ENCODE data around the gene TTC39B. TPM values are rescaled to one million over a fixed set of nuclear protein-coding genes. Genes with fewer than 3 reads are reported as not detected.
"Not testable (repeated sequence)": the region's sequence is repeated elsewhere in the genome, so short reads cannot be mapped to it uniquely, and the experiment has no call there.

TTC39B gene
- total RNA-seq: 6.7 and 7.3 TPM in 2 replicates

DNA sequence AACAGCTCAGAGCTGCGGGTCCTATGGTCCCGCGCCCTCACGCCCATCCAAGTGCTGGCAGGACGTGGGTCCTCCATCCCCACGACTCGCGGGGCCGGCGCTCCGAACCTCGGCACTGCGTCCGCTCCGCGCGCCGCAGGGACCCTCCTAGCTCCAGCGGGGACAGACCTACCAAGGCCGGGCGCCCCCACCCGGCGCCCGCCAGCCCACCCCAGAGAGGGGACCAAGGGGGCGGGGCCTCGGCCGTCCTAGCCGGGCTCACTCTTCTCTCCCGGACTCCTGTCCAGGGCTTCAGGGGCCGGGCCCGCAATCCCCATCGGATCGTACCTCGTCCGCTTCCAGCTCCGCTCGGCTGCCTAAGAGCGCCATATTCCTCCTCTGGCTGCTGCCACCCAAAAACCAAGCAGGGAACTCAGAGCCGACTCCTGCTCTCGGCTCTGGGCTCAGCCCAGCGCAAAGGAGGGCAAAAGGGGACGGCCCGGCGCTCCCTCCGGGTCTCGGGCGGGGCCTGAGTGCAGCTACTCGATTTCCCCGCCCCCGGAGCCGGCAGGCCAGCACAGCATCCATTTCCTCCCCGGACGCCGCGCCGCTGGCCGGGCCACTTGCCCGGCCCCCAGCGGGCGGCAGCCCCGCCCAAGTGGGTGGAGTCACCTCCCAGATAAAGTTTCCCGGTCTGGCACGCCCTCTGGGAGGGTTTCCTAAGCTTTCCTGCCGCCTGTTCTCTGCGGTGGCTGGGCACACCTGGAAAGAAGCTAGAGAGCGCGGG lies at the start of gene TTC39B:
TSS of gene TTC39B (minus strand) at position 460 of the 766 bp plus-strand sequence. CDS start at position 369, 91 bp downstream.
- DNase-seq: peak; percentile 92

DNA sequence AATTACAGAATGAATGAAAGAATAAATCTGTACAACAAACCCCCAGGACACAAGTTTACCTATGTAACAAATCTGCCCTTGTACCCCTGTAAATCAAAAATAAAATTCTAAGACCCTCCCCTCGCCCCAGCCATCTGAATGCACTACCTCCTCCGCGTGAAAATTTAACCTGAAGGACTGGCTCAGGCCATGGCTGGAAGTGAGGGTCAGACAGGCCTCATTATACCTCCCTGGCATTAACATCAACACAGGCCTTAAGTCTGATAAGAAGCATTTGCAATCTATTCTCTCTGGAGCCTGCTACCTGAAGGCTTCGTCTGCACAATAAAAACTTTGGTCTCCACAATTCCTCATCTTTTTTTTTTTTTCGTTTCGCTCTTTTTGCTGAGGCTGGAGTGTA lies 48.7 kb upstream of the TTC39B start:
- no peak for DNase-seq

DNA sequence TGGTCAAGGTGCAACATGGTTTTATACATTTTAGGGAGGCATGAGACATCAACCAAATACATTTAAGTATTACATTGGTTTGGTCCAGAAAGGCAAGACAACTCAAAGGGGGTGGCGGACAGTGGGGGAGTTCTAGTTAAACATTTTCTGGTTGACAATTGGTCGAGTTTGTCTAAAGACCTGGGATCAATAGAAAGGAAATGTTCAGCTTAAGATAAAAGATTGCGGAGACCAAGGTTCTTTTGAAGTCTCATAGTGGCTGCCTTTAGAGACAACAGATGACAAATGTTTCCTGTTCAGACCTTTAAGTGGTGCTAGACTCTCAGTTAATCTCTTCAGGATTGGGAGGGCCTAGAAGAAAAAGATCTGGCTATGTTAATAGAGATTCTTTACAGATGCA lies 47.7 kb upstream of the TTC39B start:
- no peak for DNase-seq

DNA sequence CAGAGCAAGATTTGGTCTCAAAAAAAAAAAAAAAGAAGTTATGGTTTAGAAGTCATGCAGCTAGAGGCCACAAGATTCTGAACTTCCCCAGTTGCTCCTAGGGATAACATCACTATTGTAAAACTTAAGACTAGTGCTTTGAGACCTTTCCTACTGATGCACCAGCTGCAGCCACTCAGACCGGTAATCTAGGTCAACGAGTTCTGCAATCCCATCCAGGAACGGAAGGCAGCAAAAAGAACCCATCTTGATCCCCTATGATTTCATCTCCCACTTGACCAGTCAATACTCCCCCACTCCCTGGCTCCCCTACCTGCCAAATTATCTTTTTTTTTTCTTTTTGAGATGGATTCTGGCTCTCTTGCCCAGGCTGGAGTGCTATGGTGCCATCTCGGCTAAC lies 46.9 kb upstream of the TTC39B start:
- no peak for DNase-seq

DNA sequence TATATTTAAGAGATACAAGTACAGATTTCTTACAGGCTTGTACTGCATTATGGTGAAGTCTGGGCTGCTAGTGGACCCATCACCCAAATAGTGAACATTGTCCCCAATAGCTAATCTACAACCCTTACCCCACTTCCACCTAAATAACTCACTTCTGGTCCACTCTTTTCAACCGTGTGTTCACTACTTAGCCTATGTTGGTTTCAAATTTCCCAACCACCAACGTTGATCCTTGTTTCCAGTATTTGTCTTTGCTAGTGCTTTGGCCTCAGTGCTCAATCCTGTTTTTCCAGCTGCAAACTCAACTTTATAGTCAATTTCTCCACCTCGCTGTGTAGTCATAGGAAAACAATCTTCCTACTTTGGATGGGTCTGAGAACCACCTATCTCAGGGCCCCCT lies 45.3 kb upstream of the TTC39B start:
- DNase-seq: no peak

DNA sequence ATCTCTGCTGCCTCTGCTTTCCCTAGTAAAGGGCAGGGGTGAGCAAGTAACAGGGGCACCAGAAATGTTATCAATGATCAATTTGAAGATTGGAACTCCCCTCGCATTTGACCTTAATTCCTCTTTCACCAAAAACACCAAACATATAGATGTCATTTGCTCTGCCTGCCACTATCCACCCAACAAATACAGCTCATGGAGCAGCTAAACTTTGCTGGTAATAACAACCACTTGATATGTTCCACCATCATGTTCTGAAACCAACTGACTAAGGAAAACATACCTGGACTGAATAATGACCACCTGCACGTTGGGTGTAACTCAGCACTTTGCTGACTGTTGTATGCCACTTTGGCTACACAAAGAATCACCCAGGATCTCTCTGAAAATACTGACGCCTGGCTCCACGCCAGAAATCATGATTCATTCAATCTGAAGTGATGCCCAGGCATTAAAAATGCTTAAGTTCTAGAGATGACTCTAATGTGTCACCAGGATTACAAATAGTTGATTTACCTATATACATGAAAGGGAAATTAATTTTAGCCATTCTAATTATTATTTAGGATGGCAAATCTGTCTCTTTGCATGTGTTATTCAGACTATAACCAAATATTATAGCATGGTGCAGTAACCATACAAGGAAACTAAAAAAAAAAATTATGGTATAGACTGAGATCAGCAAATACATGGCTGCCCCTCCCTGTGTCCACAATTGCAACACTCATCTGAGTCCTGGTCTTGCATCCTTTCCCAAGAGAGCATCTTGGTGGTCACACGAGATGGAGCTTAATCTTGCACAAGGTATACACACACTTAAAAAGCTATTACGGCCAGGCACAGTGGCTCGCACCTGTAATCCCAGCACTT lies 43.1 kb upstream of the TTC39B start:
- DNase-seq: no peak

DNA sequence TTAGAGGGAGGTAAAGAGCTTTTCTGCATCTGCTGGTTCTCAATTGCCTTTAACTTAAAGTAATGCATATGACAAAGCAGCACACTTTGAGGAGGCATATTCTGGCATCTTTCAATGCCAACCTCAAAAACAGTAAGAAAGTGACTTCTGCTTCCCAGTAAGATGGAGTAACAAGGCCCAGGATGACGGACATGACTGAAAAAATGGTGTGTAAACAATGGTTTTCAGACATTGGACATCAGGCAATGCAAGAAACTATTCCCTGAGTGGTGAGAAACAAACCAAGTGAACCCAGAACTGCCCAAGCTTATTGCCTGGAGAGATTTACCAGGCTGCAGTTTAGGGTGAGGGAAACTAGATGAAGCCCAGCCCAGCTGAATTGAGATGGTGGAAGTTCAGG lies 39.8 kb upstream of the TTC39B start:
- DNase-seq: no peak

DNA sequence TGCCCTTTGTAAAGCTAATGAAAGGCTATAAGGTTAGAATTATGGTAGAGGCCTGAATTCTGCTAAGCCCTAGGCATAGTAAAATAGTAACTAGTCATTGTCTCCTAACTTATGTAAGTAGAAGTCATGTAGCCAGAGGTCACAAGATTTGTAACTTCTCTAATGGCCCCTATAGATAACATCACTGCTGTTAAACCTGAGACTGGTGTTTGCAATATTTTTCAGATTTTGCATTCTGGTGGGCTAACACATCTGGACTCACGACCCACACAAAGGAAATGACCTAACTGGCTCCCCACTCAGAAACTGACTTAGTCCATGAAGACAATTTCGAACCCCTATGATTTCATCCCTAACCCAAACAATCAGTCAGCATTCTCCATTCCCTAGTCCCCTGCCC lies 37.2 kb upstream of the TTC39B start:
- no peak for DNase-seq

DNA sequence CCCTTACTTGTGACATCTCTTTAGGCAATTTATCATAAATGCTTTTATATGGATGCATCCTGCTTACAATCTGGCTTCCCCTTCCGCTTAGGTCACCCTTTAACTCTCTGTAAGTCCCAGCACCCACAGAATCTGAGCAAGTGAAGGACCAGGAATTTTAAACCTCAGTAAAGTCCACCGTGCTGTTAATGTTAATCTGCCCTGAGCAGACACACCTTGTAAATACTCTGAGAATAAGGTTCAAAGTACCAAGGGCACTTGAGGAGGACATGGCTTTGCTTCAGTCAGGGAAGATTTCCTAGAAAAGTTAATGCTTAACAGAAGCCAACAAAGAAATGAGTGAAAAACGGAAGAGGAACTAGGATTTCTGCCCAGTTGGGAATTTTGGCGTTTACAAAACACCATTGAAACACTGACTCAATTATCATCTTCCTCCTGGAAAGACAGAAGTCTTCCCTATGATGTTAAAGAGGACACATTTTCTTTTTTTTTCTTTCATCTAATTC lies 26.4 kb upstream of the TTC39B start:
- DNase-seq: no peak

DNA sequence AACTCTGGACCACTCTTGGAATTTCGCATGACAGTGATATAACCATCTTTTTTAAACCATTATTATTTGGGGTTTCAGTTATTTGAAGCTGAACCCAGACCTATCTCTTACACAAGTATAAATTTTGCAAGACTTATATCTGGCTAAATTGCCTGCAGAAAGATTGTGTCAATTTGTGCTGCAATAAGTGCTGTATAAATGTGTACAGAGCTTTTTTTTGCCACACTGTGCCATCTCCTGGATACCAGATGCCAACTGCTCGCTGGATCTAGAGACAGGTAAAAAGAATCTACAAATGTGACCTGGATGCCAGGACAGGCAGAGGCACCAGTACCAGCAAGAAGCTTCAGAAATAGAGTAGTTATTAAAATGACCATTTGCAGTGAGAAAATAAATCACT lies 25.9 kb upstream of the TTC39B start:
- no peak for DNase-seq

DNA sequence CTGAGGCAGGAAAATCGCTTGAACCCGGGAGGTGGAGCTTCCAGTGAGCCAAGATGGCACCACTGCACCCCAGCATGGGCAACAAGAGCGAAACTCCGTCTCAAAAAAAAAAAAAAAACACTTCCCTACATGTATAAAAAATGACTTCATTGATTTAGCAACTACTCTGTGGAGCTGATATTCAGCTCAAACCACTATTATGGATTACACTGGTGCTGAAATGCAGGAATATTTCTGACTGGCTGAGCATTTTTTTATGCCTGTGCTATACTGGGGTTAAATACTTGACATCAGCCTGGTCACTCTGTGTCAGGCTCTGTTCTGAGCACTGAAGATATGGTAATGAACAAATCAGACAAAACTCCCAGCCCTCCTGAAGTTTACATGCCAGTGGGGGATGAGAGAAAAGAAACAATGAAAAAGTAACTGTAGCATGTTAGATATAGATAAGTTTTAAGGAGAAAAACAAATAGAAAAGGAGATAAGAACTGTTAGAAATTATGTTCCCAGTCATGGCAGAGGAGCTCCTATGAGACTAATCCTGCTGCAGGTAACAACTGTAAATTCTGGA lies 22.6 kb upstream of the TTC39B start:
- DNase-seq: no peak

DNA sequence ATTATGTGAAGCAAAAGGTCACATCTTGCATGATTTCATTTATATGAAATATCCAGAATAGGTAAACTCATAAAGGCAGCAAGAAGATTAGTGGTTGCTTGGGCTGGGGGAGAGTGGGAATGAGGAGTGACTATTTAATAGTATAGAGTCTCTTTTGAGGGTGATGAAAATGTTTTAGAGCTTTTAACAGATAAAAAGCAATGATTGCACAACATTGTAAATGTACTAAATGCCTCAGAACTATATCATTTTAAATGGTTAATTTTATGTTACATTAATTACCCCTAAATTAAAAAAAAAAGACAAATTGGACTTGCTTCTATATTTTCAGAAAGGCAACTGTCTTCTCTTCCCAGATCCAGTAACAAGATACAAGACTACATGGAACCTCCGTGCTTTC lies 21.9 kb upstream of the TTC39B start:
- DNase-seq: no peak

DNA sequence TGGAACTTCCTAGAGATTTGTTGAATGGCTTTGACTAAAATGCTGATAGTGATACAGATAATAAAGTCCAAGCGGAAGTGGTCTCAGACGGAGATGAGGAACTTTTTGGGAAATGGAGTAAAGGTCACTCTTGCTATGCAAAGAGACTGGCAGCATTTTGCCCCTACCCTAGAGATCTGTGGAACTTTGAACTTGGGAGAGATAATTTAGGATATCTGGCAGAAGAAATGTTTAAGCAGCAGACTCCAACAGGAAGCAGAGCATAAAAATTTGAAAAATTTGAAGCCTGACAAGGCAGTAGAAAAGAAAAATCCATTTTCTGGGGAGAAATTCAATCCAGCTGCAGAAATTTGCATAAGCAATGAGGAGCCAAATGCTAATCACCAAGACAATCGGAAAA lies 15.7 kb upstream of the TTC39B start:
- not testable (repeated sequence) for DNase-seq

DNA sequence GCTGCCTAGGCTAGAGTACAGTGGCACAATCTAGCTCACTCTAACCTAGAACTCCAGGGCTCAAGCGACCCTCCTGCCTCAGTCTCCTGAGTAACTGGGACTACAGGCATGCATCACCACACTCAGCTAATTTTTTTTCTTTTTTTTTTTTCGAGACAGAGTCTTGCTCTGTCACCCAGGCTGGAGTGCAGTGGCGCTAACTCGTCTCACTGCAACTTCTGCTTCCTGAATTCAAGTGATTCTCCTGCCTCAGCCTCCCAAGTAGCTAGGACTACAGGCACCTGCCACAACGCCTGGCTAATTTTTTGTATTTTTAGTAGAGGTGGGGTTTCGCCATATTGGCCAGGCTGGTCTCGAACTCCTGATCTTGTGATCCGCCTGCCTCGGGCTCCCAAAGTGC lies 12.6 kb upstream of the TTC39B start:
- DNase-seq: not testable (repeated sequence)

DNA sequence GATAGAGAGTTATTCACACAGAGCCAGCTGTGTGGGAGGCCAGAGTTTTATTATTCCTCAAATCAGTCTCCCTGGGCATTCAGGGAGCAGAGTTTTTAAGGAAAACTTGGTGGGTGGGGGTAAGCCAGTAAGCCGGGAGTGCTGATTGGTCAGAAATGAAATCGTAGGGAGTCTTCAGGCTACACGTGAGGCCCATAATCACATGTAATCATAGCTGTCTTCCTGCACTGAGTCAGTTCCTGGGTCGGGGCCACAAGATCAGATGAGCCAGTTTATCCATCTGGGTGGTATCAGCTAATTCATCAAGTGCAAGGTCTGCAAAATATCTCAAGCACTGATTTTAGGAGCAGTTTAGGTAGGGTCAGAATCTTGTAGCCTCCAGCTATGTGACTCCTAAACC lies 10.8 kb upstream of the TTC39B start:
- no peak for DNase-seq

DNA sequence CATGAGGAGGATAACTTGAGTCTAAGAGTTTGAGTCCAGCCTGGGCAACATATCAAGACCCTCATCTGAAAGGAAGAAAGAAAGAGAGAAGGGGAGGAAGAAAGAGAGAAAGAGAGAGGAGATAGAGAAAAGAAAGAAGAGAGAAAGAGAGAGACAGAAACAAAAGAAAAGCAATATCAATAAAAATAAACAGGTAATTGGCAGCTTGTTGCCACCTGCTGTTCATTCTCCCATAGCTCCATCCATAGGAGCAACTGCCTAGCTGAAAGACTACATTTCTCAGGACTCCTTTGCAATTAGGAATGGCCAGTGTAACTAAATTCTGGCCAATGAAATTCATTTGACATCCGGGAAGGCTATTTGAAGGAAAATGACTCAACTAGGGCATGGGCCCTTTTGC lies 4.6 kb upstream of the TTC39B start:
- peak; percentile 36 for DNase-seq

DNA sequence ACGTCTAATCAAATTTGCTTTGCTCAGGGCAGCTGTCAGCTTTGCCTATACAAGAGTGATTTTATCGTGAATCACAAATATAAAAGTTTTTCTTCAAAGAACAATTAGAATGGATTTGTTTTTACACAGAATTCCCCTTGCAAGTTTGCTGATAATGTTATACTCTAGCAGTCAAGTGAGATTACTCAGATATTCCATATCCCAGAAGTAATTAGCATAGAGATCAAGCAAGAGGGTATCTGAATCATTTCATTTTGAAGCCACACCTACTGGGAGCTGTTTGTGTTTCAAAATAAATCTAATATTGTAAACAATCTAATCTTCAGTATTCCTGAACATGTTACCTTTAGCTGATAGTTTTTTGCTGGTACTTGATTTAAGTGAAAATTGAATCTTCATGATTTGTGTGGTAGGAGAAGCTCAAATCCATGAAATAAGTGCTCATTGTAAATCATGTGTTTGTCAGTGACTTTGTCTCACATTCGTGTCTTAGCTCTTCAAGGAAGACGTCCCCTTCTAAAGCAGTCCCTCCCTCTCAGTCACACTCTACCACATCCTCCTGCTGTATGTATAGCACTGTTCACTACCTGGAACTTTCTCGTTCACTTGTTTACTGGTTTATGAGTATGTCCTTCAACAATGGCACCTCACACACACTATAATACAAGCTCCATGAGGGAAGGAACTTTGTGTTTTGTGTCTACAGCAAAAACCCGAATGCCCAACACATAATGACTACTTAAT lies 3.3 kb upstream of the TTC39B start:
- no peak for DNase-seq

DNA sequence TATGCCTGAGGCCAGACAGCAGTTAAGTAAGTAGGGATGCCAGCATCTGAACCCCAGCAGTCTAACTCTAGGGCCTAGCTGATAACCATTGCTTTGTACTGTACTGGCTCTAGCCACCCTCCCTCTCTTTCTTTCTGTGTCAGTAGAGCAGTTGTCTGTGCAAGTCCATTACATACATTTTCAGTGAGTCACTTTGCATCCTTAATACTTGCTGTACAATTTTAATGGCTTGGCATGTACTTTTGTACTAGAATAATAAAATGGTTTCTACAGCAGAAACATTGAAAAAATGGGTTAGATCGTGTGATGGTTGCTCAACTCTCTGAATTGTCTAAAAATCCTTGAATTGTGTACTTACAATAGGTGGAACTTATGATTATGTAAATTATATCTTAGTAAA lies 1.5 kb upstream of the TTC39B start:
- DNase-seq: no peak

DNA sequence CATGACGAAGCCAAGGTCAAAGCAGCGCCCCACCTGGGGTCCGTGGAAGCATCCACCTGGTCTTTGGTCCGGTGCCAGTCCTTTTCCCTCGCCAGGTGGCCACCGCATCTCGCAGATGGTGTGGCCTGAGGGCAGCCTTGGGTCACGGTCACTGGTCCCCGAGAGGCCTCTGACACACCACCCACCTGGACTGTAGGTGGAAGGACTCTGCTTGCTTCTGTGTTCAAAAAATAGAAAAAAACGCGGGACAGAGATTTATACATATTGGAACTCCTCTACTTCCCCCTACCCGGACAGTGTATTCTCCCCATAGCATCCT lies 466 bp upstream of the TTC39B start:
- DNase-seq: no peak

DNA sequence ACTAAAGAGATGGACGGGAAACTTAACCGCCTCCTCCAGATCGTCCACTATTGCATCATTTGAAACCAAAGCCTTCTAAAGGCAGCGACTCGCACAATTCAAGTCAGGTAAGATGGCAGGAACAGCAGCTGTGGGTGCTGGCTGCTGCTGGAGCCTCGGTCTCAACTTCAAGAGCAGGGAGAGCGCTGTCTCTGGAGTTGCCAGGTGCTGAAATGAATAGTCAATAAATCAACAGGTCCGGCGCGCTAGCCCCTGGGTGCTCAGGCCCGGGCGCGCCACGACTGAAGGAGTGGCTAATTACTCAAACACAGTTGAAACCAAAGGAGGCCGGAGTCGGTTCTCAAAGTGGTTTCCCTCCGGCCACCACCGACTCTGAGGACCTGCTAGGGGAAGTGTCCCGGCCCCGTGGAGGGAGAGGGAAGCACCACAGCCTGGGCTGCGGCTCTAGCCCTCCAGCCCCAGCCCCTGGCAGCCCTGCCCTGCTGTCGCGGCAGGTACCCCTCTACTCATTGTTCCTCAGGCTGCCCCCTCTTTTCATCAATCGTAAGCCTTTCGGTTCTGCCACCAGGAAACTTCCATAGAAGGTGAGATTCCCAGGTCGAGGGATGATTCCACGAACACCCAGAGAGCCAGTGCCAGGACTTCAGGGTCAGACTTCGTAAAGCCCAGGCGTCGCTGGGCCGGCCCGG lies 804 bp downstream of the TTC39B start:
- DNase-seq: peak; percentile 40

DNA sequence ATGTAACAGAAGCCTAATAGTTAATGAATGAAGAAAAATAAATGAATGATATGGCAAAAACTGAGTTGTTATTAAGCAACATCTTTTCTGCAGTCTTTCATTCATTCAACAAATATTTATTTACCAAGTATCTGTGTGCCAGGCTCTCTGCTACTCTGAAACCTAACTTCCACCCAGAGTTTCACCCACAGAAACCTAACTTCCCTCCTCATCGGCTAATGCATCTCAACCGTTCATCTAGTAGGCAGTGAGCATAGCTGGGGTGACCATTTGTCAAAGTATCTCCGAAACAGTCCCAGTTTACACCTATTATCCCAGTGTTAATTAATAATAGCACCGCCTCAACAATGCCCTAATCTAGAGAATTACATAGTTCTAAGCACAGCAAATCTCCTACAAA lies 1.5 kb downstream of the TTC39B start:
- DNase-seq: no peak

DNA sequence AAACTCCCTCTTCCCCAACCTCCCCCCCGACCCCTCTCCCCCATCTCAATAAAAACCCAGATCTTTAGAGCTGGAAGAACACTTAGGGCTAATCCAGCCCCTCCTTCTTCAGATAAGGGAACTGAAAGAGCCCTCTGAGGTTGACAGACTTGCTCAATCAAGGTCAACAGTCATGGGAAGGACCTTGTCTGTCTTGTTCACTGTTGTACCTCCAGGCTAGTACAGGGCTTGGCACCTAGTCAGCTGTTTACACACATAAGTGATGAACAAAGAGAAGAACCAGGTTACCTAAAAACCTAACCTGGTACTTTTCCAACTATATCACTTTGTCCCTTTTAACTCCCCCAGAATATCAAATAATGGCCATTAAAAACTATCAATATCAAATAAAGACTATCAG lies 2.4 kb downstream of the TTC39B start:
- no peak for DNase-seq

Data from dermis blood vessel endothelial cell (primary cell).